Lower lobe of right lung (tissue), 2 donors: Measurements from ENCODE around the gene RNF207. TPM values are rescaled to one million over a fixed set of nuclear protein-coding genes. Genes with fewer than 3 reads are reported as not detected.
A peak's percentile ranks its signal among the peaks of the same experiment; 100 is the strongest.

Experiments used
- ATAC-seq, 2 donors: fragments of 200-7000 bp; cut with Tn5 transposase; one replicate each; pipeline ENCODE4 v1.9.1; 2020 to 2022; ENCODE audit warnings: mild to moderate bottlenecking in 2 of 2, moderate library complexity in 2 of 2
- DNase-seq: peaks from one replicate; pipeline ENCODE4 v3.0.0-alpha.2; 2020
- H3K27ac ChIP-seq: fragments of 200-600 bp; one replicate; pipeline ENCODE4 v1.8.0; 2022
- H3K27me3 ChIP-seq: fragments of 200-600 bp; one replicate; pipeline ENCODE4 v1.8.0; 2022; ENCODE audit warnings: low read depth
- H3K36me3 ChIP-seq: fragments of 200-600 bp; one replicate; pipeline ENCODE4 v1.8.0; 2022; ENCODE audit warnings: mild to moderate bottlenecking
- H3K4me1 ChIP-seq: fragments of 200-600 bp; one replicate; pipeline ENCODE4 v1.8.0; 2022
- H3K4me3 ChIP-seq: fragments of 200-600 bp; one replicate; pipeline ENCODE4 v1.8.0; 2022; ENCODE audit warnings: mild to moderate bottlenecking
- H3K9me3 ChIP-seq: fragments of 200-600 bp; one replicate; pipeline ENCODE4 v1.8.0; 2022
- intact Hi-C: fragments of 100-400 bp; cut with DNase I; formaldehyde crosslinking; loops from one replicate; pipeline ENCODE4 v1.11.0; 2022
- long read RNA-seq: library from polyadenylated mRNA; unstranded; transcript quantifications from one replicate; pipeline ENCODE4 v2.0.0, GENCODE V29; 2021
- total RNA-seq: library from RNA; stranded (reverse); fragmentation: NEBNext Ultra II Directional; extraction: Animal tissue kit (Norgen Biotek cat#: 25700); gene quantifications from one replicate; pipeline ENCODE4 v1.2.1, GENCODE V29; 2021
- TF ChIP-seq, protein P1 (sequence below): fragments of 200-600 bp; IDR thresholded peaks from one replicate; pipeline ENCODE4 v1.8.0; 2022; ENCODE audit warnings: antibody characterized with exemption, mild to moderate bottlenecking
- donor health status: DM: no; HTN: yes; CAD: no; lungs with severe emphysema.

The RNF207 gene
- total RNA-seq = 14.0 TPM
- long read RNA-seq, partial matches to known transcripts = 0 of 7 reads
- long read RNA-seq, other reads (novel, unspliced or antisense) = 4 of 7 reads

- Histone ChIP-seq H3K9me3 (no peaks in the 10 kb centered on the region), H3K36me3 (no peaks in the 10 kb centered on the region), H3K27me3 (peaks cover 24% of the 10 kb centered on the region), H3K4me1 (peaks cover 37% of the 10 kb centered on the region), H3K27ac (peak within 1 kb of the TSS; percentile 72), H3K4me3 (peak within 1 kb of the TSS; percentile 66)
- intact Hi-C loops = no loop called here
- TF ChIP-seq, protein P1, sequence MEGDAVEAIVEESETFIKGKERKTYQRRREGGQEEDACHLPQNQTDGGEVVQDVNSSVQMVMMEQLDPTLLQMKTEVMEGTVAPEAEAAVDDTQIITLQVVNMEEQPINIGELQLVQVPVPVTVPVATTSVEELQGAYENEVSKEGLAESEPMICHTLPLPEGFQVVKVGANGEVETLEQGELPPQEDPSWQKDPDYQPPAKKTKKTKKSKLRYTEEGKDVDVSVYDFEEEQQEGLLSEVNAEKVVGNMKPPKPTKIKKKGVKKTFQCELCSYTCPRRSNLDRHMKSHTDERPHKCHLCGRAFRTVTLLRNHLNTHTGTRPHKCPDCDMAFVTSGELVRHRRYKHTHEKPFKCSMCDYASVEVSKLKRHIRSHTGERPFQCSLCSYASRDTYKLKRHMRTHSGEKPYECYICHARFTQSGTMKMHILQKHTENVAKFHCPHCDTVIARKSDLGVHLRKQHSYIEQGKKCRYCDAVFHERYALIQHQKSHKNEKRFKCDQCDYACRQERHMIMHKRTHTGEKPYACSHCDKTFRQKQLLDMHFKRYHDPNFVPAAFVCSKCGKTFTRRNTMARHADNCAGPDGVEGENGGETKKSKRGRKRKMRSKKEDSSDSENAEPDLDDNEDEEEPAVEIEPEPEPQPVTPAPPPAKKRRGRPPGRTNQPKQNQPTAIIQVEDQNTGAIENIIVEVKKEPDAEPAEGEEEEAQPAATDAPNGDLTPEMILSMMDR = no peak
- ATAC-seq (peak; percentile 90 to 94), DNase-seq (peak; percentile 83)
Measured at GRCh38 chr1:6205849-6206519, at the start of gene RNF207. RNF207 (plus strand) TSS chr1:6206119; CDS start chr1:6206536, 417 bp downstream.

DNA sequence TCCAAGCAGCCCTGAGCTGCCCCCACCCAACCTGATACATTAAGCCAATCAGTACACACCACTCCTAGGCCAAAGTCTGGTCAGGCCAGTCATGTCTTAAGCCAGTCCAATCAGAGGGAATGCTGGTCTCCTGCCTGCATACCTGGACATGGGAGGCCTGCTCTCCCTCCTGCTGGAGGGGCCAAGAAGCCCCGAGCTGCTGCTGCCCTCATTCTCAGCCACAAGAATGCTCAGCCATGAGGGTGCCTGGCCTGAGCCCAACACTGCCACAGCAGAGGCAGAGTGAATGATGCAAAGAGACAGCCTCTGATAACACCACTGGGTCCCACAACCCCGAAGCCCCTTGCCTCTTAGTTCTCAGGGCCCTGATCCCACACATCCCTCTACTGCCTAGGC lies 48.8 kb upstream of the RNF207 start:
- H3K36me3 ChIP-seq = no peaks in the 10 kb centered on the region
- H3K4me1 ChIP-seq = no peaks in the 10 kb centered on the region
- DNase-seq (no peak), ATAC-seq (no peak)
- intact Hi-C loops = no loop called here
- peaks cover 7% of the 10 kb centered on the region for H3K27me3 ChIP-seq
- TF ChIP-seq, protein P1 = no peak
- no peak overlapping the region for H3K27ac ChIP-seq
- H3K4me3 ChIP-seq = no peak overlapping the region
- H3K9me3 ChIP-seq = no peaks in the 10 kb centered on the region

DNA sequence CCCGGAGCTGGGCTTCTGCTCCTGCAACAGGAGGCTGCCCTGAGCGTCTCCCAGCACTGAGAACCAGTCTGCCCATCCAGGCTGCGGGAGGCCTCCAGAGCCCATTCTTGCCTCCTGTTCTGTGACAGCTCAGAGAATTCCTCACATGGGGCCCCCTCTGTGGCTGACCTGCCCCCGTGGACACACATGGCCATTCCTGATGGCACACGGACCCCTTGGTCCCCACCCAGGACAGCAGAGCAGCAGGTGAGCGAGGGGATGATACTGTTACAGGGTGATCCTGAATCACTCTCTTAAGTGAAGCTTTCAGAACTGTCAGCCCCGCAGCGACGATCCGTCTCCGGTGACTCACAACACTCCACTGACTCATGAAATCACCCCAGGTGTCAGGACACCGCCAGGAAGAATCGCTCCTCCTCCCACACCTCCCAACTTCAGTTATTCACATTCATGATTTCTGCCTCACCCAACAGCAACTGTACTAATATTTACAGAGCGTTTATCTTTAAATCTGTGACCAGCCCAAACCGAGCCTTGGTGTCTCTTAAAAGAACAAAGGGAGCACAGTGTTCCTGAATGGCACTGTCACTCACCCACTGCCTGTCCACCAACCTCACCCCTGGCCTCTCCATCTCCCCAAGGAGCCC lies 48.3 kb upstream of the RNF207 start:
- Histone ChIP-seq H3K9me3 (no peaks in the 10 kb centered on the region), H3K36me3 (no peaks in the 10 kb centered on the region), H3K4me3 (no peak overlapping the region), H3K27ac (no peak overlapping the region), H3K4me1 (no peaks in the 10 kb centered on the region), H3K27me3 (peaks cover 7% of the 10 kb centered on the region)
- ATAC-seq (no peak), DNase-seq (no peak)
- TF ChIP-seq, protein P1 = no peak
- intact Hi-C loops = no loop called here

GRCh38 chr1:6158181-6158580 lies 47.7 kb upstream of the RNF207 start:
- ATAC-seq (no peak), DNase-seq (no peak)
- Histone ChIP-seq H3K9me3 (no peaks in the 10 kb centered on the region), H3K4me1 (no peaks in the 10 kb centered on the region), H3K36me3 (no peaks in the 10 kb centered on the region), H3K27me3 (peaks cover 7% of the 10 kb centered on the region), H3K27ac (no peak overlapping the region), H3K4me3 (no peak overlapping the region)
- intact Hi-C loops = no loop called here
- TF ChIP-seq, protein P1 = no peak

GRCh38 chr1:6162341-6162740 lies 43.6 kb upstream of the RNF207 start:
- Histone ChIP-seq H3K4me1 (no peaks in the 10 kb centered on the region), H3K36me3 (no peaks in the 10 kb centered on the region), H3K4me3 (no peak overlapping the region), H3K27me3 (peaks cover 25% of the 10 kb centered on the region), H3K9me3 (no peaks in the 10 kb centered on the region), H3K27ac (no peak overlapping the region)
- no peak for ATAC-seq
- TF ChIP-seq, protein P1 = no peak
- intact Hi-C loops = no loop called here
- no peak for DNase-seq
